Stimulated activated CD8-positive, alpha-beta memory T cell treated with anti-CD3 and anti-CD28 coated beads, Interleukin-15, amount 100 ng/mL, for 4 hours (primary cell): ENCODE results near the gene ROPN1L.

Experiments
- DNase-seq, 2 donors: peaks; one replicate each; pipeline ENCODE4 v3.0.0-alpha.2; 2020; ENCODE audit warnings: low read depth in 2 of 2

The ROPN1L gene

GRCh38 chr5:10427978-10428377 is 13.7 kb upstream of the ROPN1L start:
- DNase-seq = no peak

DNA sequence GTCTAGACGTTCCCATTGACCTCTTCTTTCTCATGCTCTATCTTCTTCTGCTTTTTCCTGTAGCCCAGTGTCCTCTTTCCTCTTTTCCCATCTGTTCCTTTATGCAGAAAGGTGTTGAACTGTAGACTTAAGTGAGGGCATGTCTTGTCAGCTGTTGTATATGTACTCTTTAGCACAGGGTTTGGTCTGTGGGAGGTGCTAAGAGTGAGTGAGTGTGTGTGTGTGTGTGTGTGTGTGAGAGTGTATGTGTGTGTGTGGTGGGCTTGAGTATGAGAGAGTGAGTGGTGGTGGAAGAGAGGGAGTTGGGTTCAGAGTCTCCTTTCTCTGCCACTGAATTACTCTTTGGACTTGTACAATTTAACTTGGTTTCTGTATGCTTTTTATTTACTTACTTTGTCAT is 10.3 kb upstream of the ROPN1L start:
- no peak for DNase-seq

GRCh38 chr5:10432059-10433008 is 9.3 kb upstream of the ROPN1L start:
- DNase-seq = no peak

- DNase-seq = no peak
Measured at GRCh38 chr5:10434392-10434791, 7.3 kb upstream of the ROPN1L start.

GRCh38 chr5:10438301-10438700 is 3.4 kb upstream of the ROPN1L start:
- no peak for DNase-seq

DNA sequence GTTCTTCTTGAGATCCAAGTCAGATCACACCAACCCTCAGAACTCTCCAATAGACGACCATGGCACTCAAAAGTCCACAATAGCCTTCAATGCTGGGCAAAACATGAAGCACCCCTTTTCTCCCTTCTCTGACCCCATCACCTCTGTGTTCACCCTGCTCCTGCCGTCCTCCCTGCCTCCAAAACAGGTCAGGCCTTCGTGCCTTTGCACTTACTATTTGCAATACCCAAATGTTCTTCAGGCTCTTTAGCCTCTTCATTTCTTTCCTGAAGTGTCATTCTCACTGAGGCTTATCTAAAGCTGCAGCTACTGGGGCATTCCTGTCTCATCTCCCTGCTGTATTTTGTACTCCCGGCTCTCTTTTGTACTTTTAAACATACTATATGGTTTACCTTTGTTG is 2.0 kb upstream of the ROPN1L start:
- DNase-seq = no peak

DNA sequence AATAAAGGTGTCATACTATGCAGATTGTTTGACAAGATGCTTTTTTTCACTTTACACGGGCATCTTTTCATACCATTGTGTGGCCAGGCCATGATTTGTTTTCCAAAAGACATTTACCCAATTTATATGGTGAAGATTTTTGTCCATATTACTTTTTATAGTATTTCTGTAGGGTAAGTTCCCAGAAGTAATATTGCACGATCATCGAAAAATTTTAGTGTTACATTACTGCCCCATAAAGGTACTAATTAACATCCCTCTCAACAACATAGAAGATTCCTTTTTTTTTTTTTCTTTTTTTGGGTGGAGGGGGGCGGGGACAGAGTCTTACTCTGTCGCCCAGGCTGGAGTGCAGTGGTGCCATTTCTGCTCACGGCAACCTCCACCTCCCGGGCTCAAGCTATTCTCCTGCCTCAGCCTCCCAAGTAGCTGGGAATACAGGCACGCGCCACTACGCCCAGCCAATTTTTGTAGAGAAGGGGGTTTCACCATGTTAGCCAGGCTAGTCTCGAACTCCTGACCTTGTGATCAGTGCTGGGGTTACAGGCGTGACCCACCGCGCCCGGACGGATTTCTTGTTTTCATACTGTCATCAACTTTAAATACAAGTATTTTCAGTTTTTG is 1.2 kb upstream of the ROPN1L start:
- no peak for DNase-seq

DNA sequence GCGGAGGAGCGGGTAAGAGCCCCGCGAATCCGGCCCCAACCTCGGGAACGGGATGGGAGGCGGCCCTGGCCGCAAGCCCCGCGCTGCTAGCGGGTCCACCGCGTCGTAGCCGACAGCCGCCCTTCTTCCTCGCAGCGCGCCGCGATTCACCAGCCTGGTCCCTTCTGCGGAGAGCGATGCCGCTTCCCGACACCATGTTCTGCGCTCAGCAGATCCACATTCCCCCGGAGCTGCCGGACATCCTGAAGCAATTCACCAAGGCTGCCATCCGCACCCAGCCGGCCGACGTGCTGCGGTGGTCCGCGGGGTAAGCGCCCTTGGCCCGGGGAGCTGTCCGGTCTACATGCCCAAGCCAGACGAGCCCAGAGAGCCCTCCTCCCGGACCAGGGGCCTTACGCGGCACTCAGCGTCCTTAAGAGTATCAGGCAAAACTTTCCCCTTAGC is 335 bp downstream of the ROPN1L start:
- DNase-seq = no peak

DNA sequence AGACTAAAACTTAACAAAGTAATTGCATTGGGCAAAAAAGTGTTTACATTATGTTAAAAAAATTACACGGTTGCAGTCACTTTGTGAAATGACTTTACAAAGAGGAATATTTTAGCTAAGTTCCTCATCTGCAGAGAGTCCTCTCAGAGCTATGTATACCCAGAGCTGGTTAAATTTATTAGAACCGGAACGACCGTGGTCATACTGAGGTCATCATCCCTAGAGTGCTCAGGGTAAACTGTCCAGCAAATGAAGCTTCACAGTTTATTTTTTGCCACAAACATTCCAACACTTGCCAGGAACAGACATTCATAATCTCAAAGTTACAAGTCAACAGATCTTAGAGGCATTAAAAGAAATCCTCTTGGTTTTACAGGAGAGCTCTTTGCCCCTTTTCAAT is 897 bp downstream of the ROPN1L start:
- DNase-seq = no peak

DNA sequence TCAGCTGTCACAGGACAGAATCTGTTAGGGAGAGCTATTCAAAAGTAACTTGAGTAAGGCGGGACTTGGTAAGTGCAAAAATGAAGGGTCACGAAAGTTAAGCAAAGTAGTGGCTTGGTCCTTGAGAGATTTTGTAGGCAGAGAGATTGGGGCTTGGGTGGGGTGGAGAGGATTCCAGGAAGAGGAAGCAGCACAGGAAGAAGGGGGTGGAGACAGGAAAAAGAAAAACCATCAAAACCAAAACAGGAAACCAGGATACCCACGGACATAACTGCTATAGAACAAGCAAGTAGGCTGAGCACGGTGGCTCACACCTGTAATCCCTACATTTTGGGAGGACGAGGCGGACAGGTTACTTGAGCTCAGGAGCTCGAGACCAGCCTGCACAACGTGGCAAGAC is 3.7 kb downstream of the ROPN1L start:
- no peak for DNase-seq

GRCh38 chr5:10446490-10446889 is 4.8 kb downstream of the ROPN1L start:
- no peak for DNase-seq

DNA sequence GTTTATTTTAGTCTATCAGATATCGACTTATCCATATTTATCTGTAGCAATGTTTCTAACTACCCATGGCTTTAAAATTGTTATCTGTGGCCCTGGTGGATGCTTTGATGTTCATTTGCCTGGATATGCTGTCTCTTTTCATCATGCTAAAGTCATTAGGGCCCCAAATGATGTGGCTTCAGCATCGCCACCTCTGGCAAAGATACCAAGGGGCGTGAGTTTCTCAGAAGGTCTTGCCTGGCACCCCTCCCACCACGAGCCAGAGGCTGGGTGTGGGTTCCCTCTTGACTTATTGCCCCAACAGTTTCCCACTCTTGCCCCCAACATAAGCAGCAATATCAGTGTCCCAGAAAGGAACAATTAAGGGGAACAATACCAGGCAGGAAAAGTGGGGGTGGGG is 5.4 kb downstream of the ROPN1L start:
- no peak for DNase-seq

GRCh38 chr5:10448754-10449360 is 7.2 kb downstream of the ROPN1L start:
- no peak for DNase-seq

DNA sequence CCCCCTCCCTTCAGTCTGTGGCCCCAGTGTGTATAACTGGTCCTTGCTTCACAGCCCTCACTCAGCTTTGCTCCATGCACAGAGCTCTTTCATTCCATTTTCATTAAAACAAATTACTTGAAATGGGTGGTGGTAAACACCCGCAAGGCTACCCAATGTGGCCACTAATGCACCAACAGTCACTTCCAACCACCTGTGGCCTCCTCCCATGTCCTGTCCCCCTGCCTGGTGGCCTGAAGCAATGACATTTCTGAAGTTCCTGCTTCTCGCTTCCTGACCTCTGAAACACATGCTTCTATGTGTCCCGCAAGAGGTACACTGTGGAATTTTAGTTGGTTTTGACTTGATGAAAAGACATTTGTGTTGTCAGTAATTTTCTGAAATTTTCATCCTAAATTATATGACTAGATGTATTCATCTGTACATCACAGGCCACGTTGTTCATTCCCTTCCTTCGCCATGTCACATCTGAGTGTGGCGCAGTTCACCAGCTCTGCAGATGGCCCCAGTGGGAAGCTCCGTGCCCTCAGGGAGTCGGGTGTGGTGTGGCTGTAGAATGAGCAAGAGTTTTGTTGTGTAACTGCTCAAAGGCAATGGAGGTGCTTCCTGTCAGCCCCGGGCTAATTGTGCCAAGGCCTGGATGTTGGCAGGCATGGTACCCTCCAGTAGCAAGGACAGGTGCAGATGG is 9.6 kb downstream of the ROPN1L start:
- DNase-seq = no peak

GRCh38 chr5:10452768-10453331 is 11.2 kb downstream of the ROPN1L start:
- no peak for DNase-seq

- no peak for DNase-seq
Measured at GRCh38 chr5:10453545-10453944, 11.9 kb downstream of the ROPN1L start.

- no peak for DNase-seq
Measured at GRCh38 chr5:10454591-10455276, 13.1 kb downstream of the ROPN1L start.

GRCh38 chr5:10455277-10455670 is 13.6 kb downstream of the ROPN1L start:
- DNase-seq = no peak

DNA sequence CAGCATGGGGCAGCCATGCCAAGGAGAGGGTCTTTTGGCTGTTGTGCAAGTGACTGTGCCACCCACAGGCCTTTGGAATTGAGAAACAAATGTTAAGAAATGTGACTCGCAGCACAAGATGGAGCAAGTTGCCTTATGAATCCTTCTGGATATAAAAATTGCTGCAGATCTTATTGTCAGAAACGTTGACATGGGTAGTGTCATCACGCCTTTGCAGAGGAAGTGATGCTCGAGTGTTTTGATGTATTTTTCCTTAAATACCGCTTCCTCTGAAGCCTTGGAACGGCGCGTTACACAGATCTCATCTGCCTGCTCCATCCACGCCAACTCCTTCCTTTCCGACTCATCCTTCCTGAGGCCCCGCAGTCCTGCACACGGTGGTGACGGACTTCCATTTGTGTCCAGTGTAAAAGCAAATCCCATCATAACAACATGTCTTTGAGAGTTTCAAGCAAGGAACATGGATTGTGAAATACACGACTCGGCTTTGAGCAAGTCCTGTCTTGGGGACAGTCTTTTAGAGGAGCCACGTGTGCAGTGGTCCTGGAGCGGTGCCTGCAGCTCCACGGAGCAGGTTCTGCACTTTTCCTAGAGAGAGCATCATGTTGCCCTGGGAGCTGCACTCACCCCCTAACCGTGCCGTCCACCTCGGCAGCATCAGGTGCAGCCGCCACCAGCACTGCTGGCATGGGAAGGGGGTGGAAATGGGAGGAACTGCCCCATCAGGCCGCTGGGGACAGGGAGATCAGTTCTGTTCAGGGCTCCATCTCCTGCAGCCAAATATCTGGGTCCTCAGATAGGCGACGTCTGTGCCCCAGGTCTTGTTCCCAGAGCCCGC is 15.1 kb downstream of the ROPN1L start:
- no peak for DNase-seq
